ENCODE results near the gene RPGRIP1. TPM values are rescaled to one million over a fixed set of nuclear protein-coding genes. Genes with fewer than 3 reads are reported as not detected.
"Not testable (repeated sequence)": the region's sequence is repeated elsewhere in the genome, so short reads cannot be mapped to it uniquely, and the experiment has no call there.

The RPGRIP1 gene
- total and polyA plus RNA-seq, 8 donors, result 0.41 to 1.3 (median 0.64) TPM

DNA sequence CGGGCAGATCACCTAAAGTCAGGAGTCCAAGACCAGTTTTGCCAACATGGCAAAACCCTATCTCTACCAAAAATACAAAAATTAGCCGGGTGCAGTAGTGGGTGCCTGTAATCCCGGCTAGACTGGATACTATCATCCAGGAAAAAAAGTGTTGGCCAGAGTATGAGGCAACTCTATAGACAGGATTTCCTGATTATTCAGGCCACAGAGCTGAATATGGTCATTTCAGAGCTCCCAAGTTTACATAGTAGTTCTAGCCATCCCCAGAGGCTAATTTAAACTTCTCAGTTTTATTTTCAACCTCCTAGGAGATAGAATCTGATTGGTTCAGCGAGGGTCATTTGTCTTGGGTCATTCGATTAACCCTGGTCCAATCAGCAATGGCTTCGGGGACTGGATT lies 7.3 kb downstream of the RPGRIP1 start:
- TF ChIP-seq, protein P1, sequence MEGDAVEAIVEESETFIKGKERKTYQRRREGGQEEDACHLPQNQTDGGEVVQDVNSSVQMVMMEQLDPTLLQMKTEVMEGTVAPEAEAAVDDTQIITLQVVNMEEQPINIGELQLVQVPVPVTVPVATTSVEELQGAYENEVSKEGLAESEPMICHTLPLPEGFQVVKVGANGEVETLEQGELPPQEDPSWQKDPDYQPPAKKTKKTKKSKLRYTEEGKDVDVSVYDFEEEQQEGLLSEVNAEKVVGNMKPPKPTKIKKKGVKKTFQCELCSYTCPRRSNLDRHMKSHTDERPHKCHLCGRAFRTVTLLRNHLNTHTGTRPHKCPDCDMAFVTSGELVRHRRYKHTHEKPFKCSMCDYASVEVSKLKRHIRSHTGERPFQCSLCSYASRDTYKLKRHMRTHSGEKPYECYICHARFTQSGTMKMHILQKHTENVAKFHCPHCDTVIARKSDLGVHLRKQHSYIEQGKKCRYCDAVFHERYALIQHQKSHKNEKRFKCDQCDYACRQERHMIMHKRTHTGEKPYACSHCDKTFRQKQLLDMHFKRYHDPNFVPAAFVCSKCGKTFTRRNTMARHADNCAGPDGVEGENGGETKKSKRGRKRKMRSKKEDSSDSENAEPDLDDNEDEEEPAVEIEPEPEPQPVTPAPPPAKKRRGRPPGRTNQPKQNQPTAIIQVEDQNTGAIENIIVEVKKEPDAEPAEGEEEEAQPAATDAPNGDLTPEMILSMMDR (IDR thresholded peaks at IDR 0.05), result no peak
- no peaks in the 10 kb centered on the region for H3K27me3 ChIP-seq
- no peaks in the 10 kb centered on the region for H3K36me3 ChIP-seq
- DNase-seq (no peak), ATAC-seq (no peak)
- intact Hi-C loops (cut with DNase I), result no loop called here
- H3K4me3 ChIP-seq, result no peak overlapping the region
- no peaks in the 10 kb centered on the region for H3K4me1 ChIP-seq
- no peaks in the 10 kb centered on the region for H3K9me3 ChIP-seq
- H3K27ac ChIP-seq, result no peak overlapping the region

DNA sequence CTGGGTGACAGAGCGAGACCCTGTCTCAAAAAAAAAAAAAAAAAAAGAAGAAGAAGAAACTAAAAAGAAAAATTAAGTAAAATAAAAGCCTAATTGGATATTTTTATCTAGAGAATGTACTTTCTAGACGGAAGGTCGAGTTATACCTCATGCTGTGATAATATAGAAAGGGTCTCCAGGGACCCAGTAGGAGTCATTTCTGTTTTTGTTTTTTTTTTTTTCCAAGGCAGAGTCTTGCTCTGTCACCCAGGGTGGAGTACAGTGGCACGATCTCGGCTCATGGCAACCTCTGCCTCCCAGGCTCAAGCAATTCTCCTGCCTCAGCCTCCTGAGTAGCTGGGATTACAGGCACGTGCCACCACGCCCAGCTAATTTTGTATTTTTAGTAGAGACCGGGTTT lies 14.1 kb downstream of the RPGRIP1 start:
- H3K9me3 ChIP-seq; H3K27me3 ChIP-seq; DNase-seq; intact Hi-C loops (cut with DNase I); H3K27ac ChIP-seq; H3K36me3 ChIP-seq; ATAC-seq; H3K4me1 ChIP-seq; H3K4me3 ChIP-seq: not testable (repeated sequence)

DNA sequence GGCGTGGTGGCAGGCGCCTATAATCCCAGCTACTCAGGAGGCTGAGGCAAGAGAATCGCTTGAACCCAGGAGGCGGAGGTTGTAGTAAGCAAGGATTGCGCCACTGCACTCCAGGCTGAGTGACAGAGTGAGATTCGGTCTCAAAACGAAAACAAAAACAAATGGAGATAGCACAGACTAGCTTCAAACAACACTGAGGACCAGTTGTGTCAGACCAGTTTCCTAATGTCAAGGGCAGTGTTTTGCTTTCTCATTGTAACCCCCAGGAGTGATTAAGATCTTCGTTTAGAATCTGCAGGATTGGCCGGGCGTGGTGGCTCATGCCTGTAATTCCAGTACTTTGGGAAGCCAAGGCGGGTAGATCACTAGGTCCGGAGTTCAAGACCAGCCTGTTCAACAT lies 18.5 kb downstream of the RPGRIP1 start:
- ATAC-seq (no peak), DNase-seq (no peak)
- H3K4me3 ChIP-seq, result no peak overlapping the region
- H3K27me3 ChIP-seq, result peaks cover 7 to 40% of the 10 kb centered on the region in 2 donors
- H3K4me1 ChIP-seq, result peaks cover 2 to 4% of the 10 kb centered on the region in 2 donors
- TF ChIP-seq, protein P1 (IDR thresholded peaks at IDR 0.05), result no peak
- no peaks in the 10 kb centered on the region for H3K9me3 ChIP-seq
- intact Hi-C loops (cut with DNase I), result no loop called here
- no peaks in the 10 kb centered on the region for H3K36me3 ChIP-seq
- no peak overlapping the region for H3K27ac ChIP-seq

DNA sequence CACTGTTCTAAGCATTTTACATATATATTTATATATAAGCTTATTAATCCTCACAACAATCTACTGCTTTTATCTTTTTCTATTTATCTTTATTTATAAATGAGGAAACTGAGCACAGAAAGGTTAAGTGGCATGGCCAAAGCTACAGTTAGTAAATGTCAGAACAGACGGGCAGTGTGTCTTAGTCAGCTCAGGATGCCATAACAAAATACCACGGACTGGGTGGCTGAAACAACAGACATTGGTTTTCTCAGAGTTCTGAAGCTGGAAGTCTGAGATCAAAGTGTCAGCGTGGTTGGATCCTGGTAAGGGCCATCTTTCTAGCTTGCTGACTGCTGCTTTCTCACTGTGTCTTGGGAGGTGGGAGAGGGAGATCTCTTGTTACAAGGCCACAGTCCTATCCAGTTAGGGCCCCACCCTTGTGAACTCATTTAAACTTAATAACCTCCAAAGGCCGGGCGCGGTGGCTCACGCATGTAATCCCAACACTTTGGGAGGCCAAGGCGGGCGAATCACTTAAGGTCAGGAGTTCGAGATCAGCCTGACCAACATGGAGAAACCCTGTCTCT lies 19.8 kb downstream of the RPGRIP1 start:
- DNase-seq, result no peak
- H3K9me3 ChIP-seq, result no peaks in the 10 kb centered on the region
- intact Hi-C loops (cut with DNase I), result no loop called here
- H3K36me3 ChIP-seq, result no peaks in the 10 kb centered on the region
- no peak overlapping the region for H3K27ac ChIP-seq
- H3K27me3 ChIP-seq, result peaks cover 7 to 40% of the 10 kb centered on the region in 2 donors
- H3K4me3 ChIP-seq, result no peak overlapping the region
- TF ChIP-seq, protein P1 (IDR thresholded peaks at IDR 0.05), result no peak
- no peak for ATAC-seq
- peaks cover 2 to 4% of the 10 kb centered on the region in 2 donors for H3K4me1 ChIP-seq

DNA sequence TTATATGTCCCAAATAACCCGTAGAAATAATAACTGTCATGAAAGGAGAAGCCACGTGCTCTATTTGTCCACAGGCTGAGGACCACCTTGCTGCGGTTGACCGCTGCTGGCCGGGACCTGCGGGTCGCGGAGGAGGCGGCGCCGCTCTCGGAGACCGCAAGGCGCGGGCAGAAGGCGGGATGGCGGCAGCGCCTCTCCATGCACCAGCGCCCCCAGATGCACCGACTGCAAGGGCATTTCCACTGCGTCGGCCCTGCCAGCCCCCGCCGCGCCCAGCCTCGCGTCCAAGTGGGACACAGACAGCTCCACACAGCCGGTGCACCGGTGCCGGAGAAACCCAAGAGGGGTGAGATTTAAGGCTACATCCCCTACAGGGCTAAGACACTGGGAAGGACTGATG lies 21.0 kb downstream of the RPGRIP1 start:
- Histone ChIP-seq H3K27ac (no peak overlapping the region), H3K9me3 (no peaks in the 10 kb centered on the region), H3K4me3 (no peak overlapping the region), H3K27me3 (peaks cover 7 to 40% of the 10 kb centered on the region in 2 donors), H3K36me3 (no peaks in the 10 kb centered on the region), H3K4me1 (peaks cover 2 to 4% of the 10 kb centered on the region in 2 donors)
- TF ChIP-seq, protein P1 (IDR thresholded peaks at IDR 0.05), result no peak
- intact Hi-C loops (cut with DNase I), result no loop called here
- DNase-seq (peak in 2 of 4 donors; percentile 13 to 80), ATAC-seq (peak; percentile 52)

All from left lung (tissue), 10 donors.